Natural killer cell treated with Interleukin-12 subunit alpha and Interleukin-12 subunit beta and Interleukin-15 and Interleukin-18, amount 100 ng/mL, for 72 hours (primary cell): ENCODE results near the gene PPY. TPM values are rescaled to one million over a fixed set of nuclear protein-coding genes. Genes with fewer than 3 reads are reported as not detected.
"Not testable (repeated sequence)": the region's sequence is repeated elsewhere in the genome, so short reads cannot be mapped to it uniquely, and the experiment has no call there.

ENCODE experiments used
- ATAC-seq, 2 donors: fragments of 150-1000 bp; cut with Tn5 transposase in 1 of 2; sonication (Bioruptor Pico), chemical (Tn5 transposase) in 1 of 2; 2 replicates each; pipeline ENCODE4 v1.10.0; 2021
- DNase-seq: peaks from one replicate; pipeline ENCODE4 v3.0.0; 2022; ENCODE audit warnings: low spot score
- H3K27ac Mint-ChIP-seq, 2 donors: 1 replicate in 1 of 2; 2 replicates in 1 of 2; pipeline ENCODE4 v1.8.0; 2022; ENCODE audit warnings: mixed read lengths in 2 of 2, mild to moderate bottlenecking in 1 of 2, moderate library complexity in 1 of 2
- H3K27me3 Mint-ChIP-seq, 2 donors: 1 replicate in 1 of 2; 2 replicates in 1 of 2; pipeline ENCODE4 v1.8.0; 2022; ENCODE audit warnings: mixed read lengths in 2 of 2
- H3K36me3 Mint-ChIP-seq: one replicate; pipeline ENCODE4 v1.8.0; 2022; ENCODE audit warnings: mixed read lengths
- H3K4me1 Mint-ChIP-seq, 2 donors: 1 replicate in 1 of 2; 2 replicates in 1 of 2; pipeline ENCODE4 v1.8.0; 2022; ENCODE audit warnings: low read depth in 2 of 2, mixed read lengths in 2 of 2, mild to moderate bottlenecking in 1 of 2
- H3K4me3 Mint-ChIP-seq: one replicate; pipeline ENCODE4 v1.8.0; 2022; ENCODE audit warnings: mixed read lengths
- H3K9me3 Mint-ChIP-seq: 2 replicates; pipeline ENCODE4 v1.8.0; 2022; ENCODE audit warnings: mixed read lengths
- total RNA-seq, 2 donors: library from RNA; stranded (reverse); gene quantifications; one replicate each; pipeline ENCODE4 v1.2.3, GENCODE V29; 2022

Gene PPY
- total RNA-seq, 2 donors from 2014 or later, result not detected

GRCh38 chr17:43900858-43901754, 41.2 kb downstream of the PPY start:
- peaks cover 0 to 7% of the 10 kb centered on the region in 2 donors for H3K4me1 Mint-ChIP-seq
- H3K36me3 Mint-ChIP-seq, result no peaks in the 10 kb centered on the region
- DNase-seq (no peak), ATAC-seq (no peak)
- H3K27ac Mint-ChIP-seq, result no peak overlapping the region
- H3K27me3 Mint-ChIP-seq, result peaks cover 27% of the 10 kb centered on the region in 2 donors
- peak overlapping the region; percentile 67 for H3K4me3 Mint-ChIP-seq
- no peaks in the 10 kb centered on the region for H3K9me3 Mint-ChIP-seq

- Mint-ChIP-seq H3K27me3 (peaks cover 28 to 35% of the 10 kb centered on the region in 2 donors), H3K27ac (no peak overlapping the region), H3K4me1 (peaks cover 0 to 7% of the 10 kb centered on the region in 2 donors), H3K4me3 (peak overlapping the region; percentile 67), H3K9me3 (no peaks in the 10 kb centered on the region), H3K36me3 (no peaks in the 10 kb centered on the region)
- ATAC-seq (peak; percentile 95 to 96), DNase-seq (peak; percentile 87)
Measured at GRCh38 chr17:43900183-43900857, 42.0 kb downstream of the PPY start.

GRCh38 chr17:43898446-43898845, 43.8 kb downstream of the PPY start:
- no peak overlapping the region for H3K4me3 Mint-ChIP-seq
- no peak for ATAC-seq

GRCh38 chr17:43897831-43898230, 44.4 kb downstream of the PPY start:
- peaks cover 23 to 27% of the 10 kb centered on the region in 2 donors for H3K27me3 Mint-ChIP-seq
- H3K9me3 Mint-ChIP-seq, result no peaks in the 10 kb centered on the region

More at GRCh38 chr17:43898446-43898845, 43.8 kb downstream of the PPY start:
- Mint-ChIP-seq H3K27me3 (peaks cover 23 to 27% of the 10 kb centered on the region in 2 donors), H3K36me3 (no peaks in the 10 kb centered on the region), H3K27ac (no peak overlapping the region), H3K4me1 (peaks cover 0 to 7% of the 10 kb centered on the region in 2 donors), H3K9me3 (no peaks in the 10 kb centered on the region)
- no peak for DNase-seq

GRCh38 chr17:43894494-43894893, 47.8 kb downstream of the PPY start:
- H3K36me3 Mint-ChIP-seq, H3K9me3 Mint-ChIP-seq, H3K4me3 Mint-ChIP-seq, H3K27ac Mint-ChIP-seq, H3K4me1 Mint-ChIP-seq, ATAC-seq, DNase-seq: not testable (repeated sequence)
- peaks cover 14 to 27% of the 10 kb centered on the region in 2 donors for H3K27me3 Mint-ChIP-seq

More at GRCh38 chr17:43897831-43898230, 44.4 kb downstream of the PPY start:
- Mint-ChIP-seq H3K4me3 (no peak overlapping the region), H3K4me1 (peaks cover 0 to 7% of the 10 kb centered on the region in 2 donors), H3K27ac (no peak overlapping the region), H3K36me3 (no peaks in the 10 kb centered on the region)
- DNase-seq, result no peak
- ATAC-seq, result no peak

GRCh38 chr17:43892647-43892952, 49.7 kb downstream of the PPY start:
- DNase-seq (no peak), ATAC-seq (no peak)
- H3K4me3 Mint-ChIP-seq, result no peak overlapping the region
- H3K27ac Mint-ChIP-seq, result no peak overlapping the region
- no peaks in the 10 kb centered on the region for H3K9me3 Mint-ChIP-seq
- no peaks in the 10 kb centered on the region for H3K4me1 Mint-ChIP-seq
- H3K27me3 Mint-ChIP-seq, result peaks cover 21 to 22% of the 10 kb centered on the region in 2 donors
- H3K36me3 Mint-ChIP-seq, result no peaks in the 10 kb centered on the region

- Mint-ChIP-seq H3K4me1 (no peaks in the 10 kb centered on the region), H3K27me3 (peaks cover 17 to 20% of the 10 kb centered on the region in 2 donors), H3K27ac (no peak overlapping the region), H3K9me3 (no peaks in the 10 kb centered on the region), H3K4me3 (no peak overlapping the region), H3K36me3 (no peaks in the 10 kb centered on the region)
- DNase-seq (no peak), ATAC-seq (no peak)
Measured at GRCh38 chr17:43891851-43892646, 50.2 kb downstream of the PPY start.

Other genes with a start within 250 kb of the PPY start
- not detected for gene SOST, start 183.7 kb downstream of the PPY start, total RNA-seq
- gene DUSP3, start 163.5 kb downstream of the PPY start, total RNA-seq, result 10 to 100 TPM in 1 of 2 donors, 1 to 10 TPM in 1; 7.0 to 12.0 TPM
- gene CFAP97D1, start 162.0 kb downstream of the PPY start, total RNA-seq, result not detected
- not detected for gene MPP3, start 109.3 kb downstream of the PPY start, total RNA-seq
- gene CD300LG, start 95.3 kb downstream of the PPY start, total RNA-seq, result not detected
- under 1 TPM; 0.47 to 0.64 TPM for gene MPP2, start 34.9 kb downstream of the PPY start, total RNA-seq
- gene PYY, start 11.5 kb upstream of the PPY start, total RNA-seq, result not detected
- 1 to 10 TPM in 1 of 2 donors, under 1 TPM in 1; 0.70 to 1.9 TPM for gene NAGS, start 62.1 kb upstream of the PPY start, total RNA-seq
- gene TMEM101, start 72.5 kb upstream of the PPY start, total RNA-seq, result 10 to 100 TPM; 32.5 TPM
- gene LSM12, start 124.2 kb upstream of the PPY start, total RNA-seq, result 10 to 100 TPM; 68.6 to 70.0 TPM
- gene G6PC3, start 128.3 kb upstream of the PPY start, total RNA-seq, result 10 to 100 TPM; 24.6 to 26.8 TPM
- gene HDAC5, start 181.2 kb upstream of the PPY start, total RNA-seq, result 10 to 100 TPM; 12.8 to 13.9 TPM
- gene HROB, start 199.5 kb upstream of the PPY start, total RNA-seq, result 10 to 100 TPM in 1 of 2 donors, 1 to 10 TPM in 1; 8.6 to 20.9 TPM
- gene ASB16, start 228.2 kb upstream of the PPY start, total RNA-seq, result under 1 TPM in 1 of 2 donors, not detected in 1; 0.33 TPM
- gene TMUB2, start 244.5 kb upstream of the PPY start, total RNA-seq, result 10 to 100 TPM; 28.1 to 28.8 TPM